ENCODE data around the gene HARBI1.

The HARBI1 gene

GRCh38 chr11:46603704-46604308, 13.2 kb downstream of the HARBI1 start:
- Histone ChIP-seq H3K4me2 (ENCODE audit: low read length) (peak overlapping the region; percentile 23), H3K9me2 (replicated peaks; ENCODE audit: control insufficient read depth, low read length) (no peaks in the 10 kb centered on the region), H3K79me2 (ENCODE audit: control insufficient read depth, low read length) (no peaks in the 10 kb centered on the region), H3K4me1 (ENCODE audit: control insufficient read depth, low read length) (peaks cover 28% of the 10 kb centered on the region), H4K20me1 (ENCODE audit: control insufficient read depth, insufficient read depth, low read depth, low read length) (no peaks in the 10 kb centered on the region), H3K27me3 (ENCODE audit: control insufficient read depth, low read length) (no peaks in the 10 kb centered on the region), H3K9me3 (ENCODE audit: control insufficient read depth, insufficient read depth, low read length) (no peaks in the 10 kb centered on the region), H3K27ac (ENCODE audit: low read depth, low read length) (no peak overlapping the region), H3K36me3 (ENCODE audit: control insufficient read depth, low read length) (peaks cover 5% of the 10 kb centered on the region), H3F3A (ENCODE audit: control insufficient read depth, insufficient read depth) (peaks cover 5% of the 10 kb centered on the region; the same call in 1 of the 2 replicates), H3K4me3 (ENCODE audit: low read length) (no peak overlapping the region)
- no peak for TF ChIP-seq EZH2phosphoT487 (IDR thresholded peaks at IDR 0.05; ENCODE audit: borderline replicate concordance, low read length)
- TF ChIP-seq, protein P1, sequence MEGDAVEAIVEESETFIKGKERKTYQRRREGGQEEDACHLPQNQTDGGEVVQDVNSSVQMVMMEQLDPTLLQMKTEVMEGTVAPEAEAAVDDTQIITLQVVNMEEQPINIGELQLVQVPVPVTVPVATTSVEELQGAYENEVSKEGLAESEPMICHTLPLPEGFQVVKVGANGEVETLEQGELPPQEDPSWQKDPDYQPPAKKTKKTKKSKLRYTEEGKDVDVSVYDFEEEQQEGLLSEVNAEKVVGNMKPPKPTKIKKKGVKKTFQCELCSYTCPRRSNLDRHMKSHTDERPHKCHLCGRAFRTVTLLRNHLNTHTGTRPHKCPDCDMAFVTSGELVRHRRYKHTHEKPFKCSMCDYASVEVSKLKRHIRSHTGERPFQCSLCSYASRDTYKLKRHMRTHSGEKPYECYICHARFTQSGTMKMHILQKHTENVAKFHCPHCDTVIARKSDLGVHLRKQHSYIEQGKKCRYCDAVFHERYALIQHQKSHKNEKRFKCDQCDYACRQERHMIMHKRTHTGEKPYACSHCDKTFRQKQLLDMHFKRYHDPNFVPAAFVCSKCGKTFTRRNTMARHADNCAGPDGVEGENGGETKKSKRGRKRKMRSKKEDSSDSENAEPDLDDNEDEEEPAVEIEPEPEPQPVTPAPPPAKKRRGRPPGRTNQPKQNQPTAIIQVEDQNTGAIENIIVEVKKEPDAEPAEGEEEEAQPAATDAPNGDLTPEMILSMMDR (IDR thresholded peaks at IDR 0.05; ENCODE audit: low read depth, low read length, poor library complexity, severe bottlenecking) = no peak

GRCh38 chr11:46601129-46601528, 15.9 kb downstream of the HARBI1 start:
- TF ChIP-seq EZH2phosphoT487 (IDR thresholded peaks at IDR 0.05; ENCODE audit: borderline replicate concordance, low read length) = no peak
- TF ChIP-seq, protein P1 (IDR thresholded peaks at IDR 0.05; ENCODE audit: low read depth, low read length, poor library complexity, severe bottlenecking) = no peak
- H3K4me1 ChIP-seq (ENCODE audit: control insufficient read depth, low read length) = peaks cover 28% of the 10 kb centered on the region

DNA sequence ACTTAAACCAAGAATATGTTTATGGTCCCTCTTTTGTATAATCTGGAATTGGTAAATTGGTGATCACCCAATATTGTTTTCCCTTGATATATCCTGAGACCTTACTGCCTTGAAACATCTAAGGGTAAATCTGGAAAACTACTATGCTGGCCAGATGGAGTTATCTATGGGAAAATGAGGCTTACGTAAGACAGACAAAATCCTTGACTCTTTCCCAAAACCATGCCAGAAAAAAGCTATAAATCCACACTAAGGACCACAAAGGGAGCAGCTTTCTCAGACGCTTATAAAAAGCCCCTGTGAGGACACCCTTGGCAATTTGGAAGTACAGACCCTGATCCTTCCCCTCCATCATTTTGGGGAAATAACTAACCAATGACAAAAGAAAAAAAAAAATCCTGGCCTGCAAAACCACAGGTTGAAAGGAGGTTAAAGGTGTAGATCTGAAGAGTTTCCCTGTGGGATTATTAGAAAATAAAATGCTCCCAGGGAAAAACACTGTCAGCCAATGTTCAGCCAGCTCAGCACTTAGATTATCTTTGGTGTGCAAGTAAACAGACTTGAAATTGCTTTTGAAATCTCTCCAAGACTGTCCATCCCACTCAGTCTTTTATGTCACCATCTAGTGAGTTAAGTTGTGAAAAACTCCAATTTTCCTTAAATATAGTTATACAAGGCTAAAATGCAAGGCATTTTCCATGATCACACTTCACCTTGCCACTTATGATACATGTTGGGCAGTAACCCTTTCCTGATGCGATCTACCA, 16.6 kb downstream of the HARBI1 start:
- Histone ChIP-seq H3K27me3 (ENCODE audit: control insufficient read depth, low read length) (no peaks in the 10 kb centered on the region), H3K9me3 (ENCODE audit: control insufficient read depth, insufficient read depth, low read length) (no peaks in the 10 kb centered on the region), H3K4me1 (ENCODE audit: control insufficient read depth, low read length) (peaks cover 28% of the 10 kb centered on the region), H3K4me2 (ENCODE audit: low read length) (no peak overlapping the region), H3F3A (ENCODE audit: control insufficient read depth, insufficient read depth) (peaks cover 5% of the 10 kb centered on the region; the same call in 1 of the 2 replicates), H4K20me1 (ENCODE audit: control insufficient read depth, insufficient read depth, low read depth, low read length) (no peaks in the 10 kb centered on the region), H3K79me2 (ENCODE audit: control insufficient read depth, low read length) (no peaks in the 10 kb centered on the region), H3K9me2 (replicated peaks; ENCODE audit: control insufficient read depth, low read length) (no peaks in the 10 kb centered on the region), H3K4me3 (ENCODE audit: low read length) (no peak overlapping the region), H3K27ac (ENCODE audit: low read depth, low read length) (no peak overlapping the region), H3K36me3 (ENCODE audit: control insufficient read depth, low read length) (peaks cover 5% of the 10 kb centered on the region)
- TF ChIP-seq, protein P1 (IDR thresholded peaks at IDR 0.05; ENCODE audit: low read depth, low read length, poor library complexity, severe bottlenecking) = no peak
- TF ChIP-seq EZH2phosphoT487 (IDR thresholded peaks at IDR 0.05; ENCODE audit: borderline replicate concordance, low read length) = no peak

More at GRCh38 chr11:46601129-46601528, 15.9 kb downstream of the HARBI1 start:
- Histone ChIP-seq H3F3A (ENCODE audit: control insufficient read depth, insufficient read depth) (peaks cover 5% of the 10 kb centered on the region; the same call in 1 of the 2 replicates), H3K4me3 (ENCODE audit: low read length) (no peak overlapping the region), H4K20me1 (ENCODE audit: control insufficient read depth, insufficient read depth, low read depth, low read length) (no peaks in the 10 kb centered on the region), H3K27ac (ENCODE audit: low read depth, low read length) (no peak overlapping the region), H3K9me3 (ENCODE audit: control insufficient read depth, insufficient read depth, low read length) (no peaks in the 10 kb centered on the region), H3K9me2 (replicated peaks; ENCODE audit: control insufficient read depth, low read length) (no peaks in the 10 kb centered on the region), H3K27me3 (ENCODE audit: control insufficient read depth, low read length) (no peaks in the 10 kb centered on the region), H3K79me2 (ENCODE audit: control insufficient read depth, low read length) (no peaks in the 10 kb centered on the region), H3K4me2 (ENCODE audit: low read length) (no peak overlapping the region), H3K36me3 (ENCODE audit: control insufficient read depth, low read length) (peaks cover 5% of the 10 kb centered on the region)

All from DOHH2 (cell line).